Endothelial cell of umbilical vein (primary cell): ENCODE data around the gene ZNF689. TPM values are rescaled to one million over a fixed set of nuclear protein-coding genes. Genes with fewer than 3 reads are reported as not detected.

Source experiments
- BruUV-seq: library from RNA; stranded (reverse); fragments of 400-500 nt; replicated peaks from 2 replicates; lab custom pipeline; 2021; lab: Mats Ljungman, UMichigan
- CTCF ChIA-PET: fragments of 300-600, 350-600 bp; sonication (Branson Sonifier 250); formaldehyde crosslinking; loops from one replicate; lab custom pipeline; 2021; ENCODE audit warnings: antibody characterized with exemption, inconsistent platforms; lab: Charles Lee
- POLR2A ChIA-PET: fragments of 300-600, 350-600 bp; sonication (Branson Sonifier 250); formaldehyde crosslinking; loops from one replicate; lab custom pipeline; 2021; ENCODE audit warnings: antibody characterized with exemption, inconsistent platforms; lab: Charles Lee
- DNase-seq: peaks from one replicate; pipeline ENCODE4 v3.0.0-alpha.2; 2011; ENCODE audit warnings: low read depth, low spot score
- FAIRE-seq: peaks from 2 replicates; lab custom pipeline; 2011; peaks lifted over from hg19 to GRCh38; lab: Jason Lieb, UNC
- H2AFZ ChIP-seq: 2 replicates; pipeline ENCODE4 v1.6.0; 2012; ENCODE audit warnings: low read depth, low read length, control low read depth, inconsistent platforms
- H3K27ac ChIP-seq: 2 replicates; pipeline ENCODE4 v1.5.1; 2011; ENCODE audit warnings: low read depth, mild to moderate bottlenecking, control low read depth, low read length, moderate library complexity; ENCODE audit not compliant: insufficient read depth
- H3K27me3 ChIP-seq, 2 experiments: 2 replicates each; pipeline versions ENCODE4 v1.6.0 to v1.6.1; 2011; ENCODE audit warnings: low read length in 2 of 2, mixed read lengths in 1 of 2; ENCODE audit not compliant: control insufficient read depth in 2 of 2, insufficient read depth in 2 of 2
- H3K36me3 ChIP-seq, 2 experiments: 2 replicates in 1 of 2; 3 replicates in 1 of 2; pipeline ENCODE4 v1.5.1; 2011; ENCODE audit warnings: low read length in 2 of 2, mild to moderate bottlenecking in 1 of 2, moderate library complexity in 1 of 2; ENCODE audit not compliant: control insufficient read depth in 2 of 2, insufficient read depth in 2 of 2; ENCODE audit errors: extremely low read depth in 1 of 2
- H3K4me1 ChIP-seq: 3 replicates; pipeline ENCODE4 v1.5.1; 2011; ENCODE audit warnings: mild to moderate bottlenecking, low read length; ENCODE audit not compliant: control insufficient read depth, insufficient read depth; ENCODE audit errors: extremely low read depth
- H3K4me2 ChIP-seq: 2 replicates; pipeline ENCODE4 v1.6.1; 2011; ENCODE audit warnings: low read length, control low read depth, mixed read lengths; ENCODE audit not compliant: insufficient read depth
- H3K4me3 ChIP-seq, 3 experiments: fragments of 200-600 bp in 1 of 3; sonication (generic), shearing (Covaris generic) in 1 of 3; replicated peaks in 1 of 3; 2 replicates each; pipeline ENCODE4 v1.5.1; 2011 to 2016; ENCODE audit warnings: control low read depth in 3 of 3, low read length in 3 of 3, mild to moderate bottlenecking in 2 of 3, inconsistent platforms in 1 of 3, low read depth in 1 of 3, moderate library complexity in 1 of 3; ENCODE audit not compliant: insufficient read depth in 1 of 3
- H3K79me2 ChIP-seq: 2 replicates; pipeline ENCODE4 v1.6.0; 2012; ENCODE audit warnings: low read length, inconsistent platforms; ENCODE audit not compliant: control insufficient read depth, insufficient read depth
- H3K9ac ChIP-seq: replicated peaks from 2 replicates; pipeline ENCODE3; 2011; ENCODE audit warnings: low read length, control low read depth; ENCODE audit not compliant: insufficient read depth; ENCODE audit errors: extremely low read depth
- H3K9me1 ChIP-seq: replicated peaks from 3 replicates; pipeline ENCODE4 v1.6.0; 2011; ENCODE audit warnings: mild to moderate bottlenecking, low read length; ENCODE audit not compliant: control insufficient read depth, insufficient read depth; ENCODE audit errors: extremely low read depth
- H3K9me3 ChIP-seq: replicated peaks from 2 replicates; pipeline ENCODE4 v1.5.1; 2012; ENCODE audit warnings: low read length, inconsistent platforms; ENCODE audit not compliant: control insufficient read depth, insufficient read depth
- H4K20me1 ChIP-seq: replicated peaks from 2 replicates; pipeline ENCODE3; 2011; ENCODE audit warnings: mild to moderate bottlenecking, low read length; ENCODE audit not compliant: control insufficient read depth, insufficient read depth; ENCODE audit errors: extremely low read depth
- GATA2 ChIP-seq: IDR thresholded peaks from 2 replicates; pipeline ENCODE4 v1.7.0; 2011; ENCODE audit warnings: low read depth, mild to moderate bottlenecking, moderate library complexity, mixed read lengths, low read length; ENCODE audit not compliant: insufficient read length, insufficient read depth
- MAX ChIP-seq: IDR thresholded peaks from 2 replicates; pipeline ENCODE4 v1.6.1; 2011; ENCODE audit not compliant: insufficient read depth, insufficient read length
- MYC ChIP-seq: IDR thresholded peaks from one replicate; pipeline ENCODE4 v1.6.1; 2011; ENCODE audit warnings: mild to moderate bottlenecking, low read depth, low read length
- POLR2A ChIP-seq: IDR thresholded peaks from 2 replicates; pipeline ENCODE4 v1.6.1; 2012; ENCODE audit warnings: low read depth, mild to moderate bottlenecking, control low read depth, low read length
- POLR2AphosphoS5 ChIP-seq: IDR thresholded peaks from 2 replicates; pipeline ENCODE4 v1.6.1; 2012; ENCODE audit warnings: low read depth, mild to moderate bottlenecking, control low read depth, low read length, moderate library complexity; ENCODE audit not compliant: insufficient read depth
- dilution Hi-C: fragments of 300-500 bp; cut with MboI; formaldehyde crosslinking; loops from one replicate; pipeline ENCODE4 v1.15.0; 2019; ENCODE audit warnings: low sequenced_read_pairs; ENCODE audit not compliant: extremely low pct_ligation_motif_present
- intact Hi-C: fragments of 100-400 bp; cut with micrococcal nuclease; formaldehyde crosslinking; loops from one replicate; pipeline ENCODE4 v1.10.0; 2022
- polyA plus RNA-seq, 4 experiments: library from polyadenylated mRNA; depleted of rRNA in 3 of 4; stranded (reverse) in 3 of 4; unstranded in 1 of 4; fragments of >200 nt; gene quantifications; 2 replicates each; pipeline versions ENCODE4 v1.2.1 to v1.2.3, GENCODE V29; 2011 to 2012; ENCODE audit warnings: missing spikeins in 1 of 4
- total RNA-seq: library from RNA; stranded (reverse); gene quantifications from 2 replicates; pipeline ENCODE4 v1.2.3, GENCODE V29; 2021

ZNF689 gene
- total and polyA plus RNA-seq, 2 donors (not counting 3 experiments of a cell fraction or from before 2014, with no cell fraction given), result 7.5 to 8.4 TPM

GRCh38 chr16:30562021-30562420 lies 48.2 kb downstream of the ZNF689 start:
- CTCF ChIA-PET, result interaction anchor here (1.2 to 1.8 kb wide), 2 partner anchors 27 to 132 kb away, joined by 4 to 6 read pairs; partner anchors contain the start of genes DCTPP1 and ZNF747
- H3K9me1 ChIP-seq, result no peaks in the 10 kb centered on the region
- DNase-seq, result no peak
- no TSS peak for BruUV-seq
- intact Hi-C loops, result no loop called here
- no peak overlapping the region for H3K4me3 ChIP-seq
- H3K4me1 ChIP-seq, result peaks cover 9% of the 10 kb centered on the region
- no peaks in the 10 kb centered on the region for H3K36me3 ChIP-seq
- peaks cover 0 to 4% of the 10 kb centered on the region in 2 experiments for H3K27me3 ChIP-seq
- no peaks in the 10 kb centered on the region for H3K9me3 ChIP-seq
- H3K9ac ChIP-seq, result no peak overlapping the region
- TF ChIP-seq MYC, result no peak
- TF ChIP-seq POLR2A, result no peak
- no peak for TF ChIP-seq GATA2
- H3K4me2 ChIP-seq, result no peak overlapping the region
- H3K79me2 ChIP-seq, result peaks cover 9% of the 10 kb centered on the region
- no peaks in the 10 kb centered on the region for H4K20me1 ChIP-seq
- POLR2A ChIA-PET, result no interaction called here
- FAIRE-seq, result no peak
- no peak overlapping the region for H3K27ac ChIP-seq
- H2AFZ ChIP-seq, result no peak overlapping the region
- dilution Hi-C loops, result no loop called here

- intact Hi-C loops, result no loop called here
- BruUV-seq, result no TSS peak
- CTCF ChIA-PET, result interaction anchor here (1.0 to 1.8 kb wide), 4 partner anchors 26 to 132 kb away, joined by 3 to 6 read pairs (median 4); partner anchors contain the start of genes DCTPP1 and ZNF747
- peak overlapping the region; percentile 97 for H2AFZ ChIP-seq
- DNase-seq (peak; percentile 31), FAIRE-seq (peak; percentile 63)
- H3K79me2 ChIP-seq, result peaks cover 11% of the 10 kb centered on the region
- H3K9me3 ChIP-seq, result no peaks in the 10 kb centered on the region
- TF ChIP-seq POLR2A, result peak; percentile 39
- TF ChIP-seq MAX, result no peak
- TF ChIP-seq POLR2AphosphoS5, result peak; percentile 13
- dilution Hi-C loops, result no loop called here
- H3K36me3 ChIP-seq, result no peaks in the 10 kb centered on the region
- H3K27me3 ChIP-seq, result peaks cover 0 to 4% of the 10 kb centered on the region in 2 experiments
- peak overlapping the region; percentile 2 for H3K27ac ChIP-seq
- H3K4me2 ChIP-seq, result peak overlapping the region; percentile 56
- peak overlapping the region in 2 of 3 experiments; percentile 45 to 52 for H3K4me3 ChIP-seq
- H3K9ac ChIP-seq, result peak overlapping the region; percentile 51
- H3K9me1 ChIP-seq, result no peaks in the 10 kb centered on the region
- POLR2A ChIA-PET, result no interaction called here
- peaks cover 9% of the 10 kb centered on the region for H3K4me1 ChIP-seq
- H4K20me1 ChIP-seq, result no peaks in the 10 kb centered on the region
Measured at GRCh38 chr16:30561089-30561816, 48.9 kb downstream of the ZNF689 start.
